ENCODE results near the gene EPO.

EPO gene

DNA sequence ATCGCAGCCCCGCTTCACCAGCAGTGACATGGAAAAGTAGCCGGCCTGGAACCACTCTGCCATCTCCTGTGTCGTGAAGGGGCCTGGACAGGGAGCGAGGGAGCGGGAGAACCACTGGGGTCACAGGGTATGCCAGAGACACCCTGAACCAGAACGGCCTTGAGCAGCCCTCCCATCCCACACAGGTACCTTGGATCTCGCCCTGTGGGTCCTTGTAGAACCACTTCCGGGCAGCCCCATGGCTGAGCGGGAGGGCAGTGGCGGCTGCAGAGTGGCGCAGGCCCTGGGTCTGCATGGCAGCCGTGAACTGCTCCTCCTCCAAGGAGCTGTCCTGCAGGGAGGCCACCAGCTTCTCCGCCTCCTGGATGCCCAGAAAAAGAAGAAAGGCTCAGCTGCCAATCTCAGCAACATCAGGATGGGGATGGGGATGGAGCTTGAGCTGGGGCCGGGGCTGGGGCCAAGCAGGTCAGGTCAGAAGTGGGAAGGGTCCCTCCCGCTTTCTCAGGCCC, 35.7 kb upstream of the EPO start:
- H3K4me3 ChIP-seq (ENCODE audit: low read depth, low read length) = no peak overlapping the region
- TF ChIP-seq, protein P1, sequence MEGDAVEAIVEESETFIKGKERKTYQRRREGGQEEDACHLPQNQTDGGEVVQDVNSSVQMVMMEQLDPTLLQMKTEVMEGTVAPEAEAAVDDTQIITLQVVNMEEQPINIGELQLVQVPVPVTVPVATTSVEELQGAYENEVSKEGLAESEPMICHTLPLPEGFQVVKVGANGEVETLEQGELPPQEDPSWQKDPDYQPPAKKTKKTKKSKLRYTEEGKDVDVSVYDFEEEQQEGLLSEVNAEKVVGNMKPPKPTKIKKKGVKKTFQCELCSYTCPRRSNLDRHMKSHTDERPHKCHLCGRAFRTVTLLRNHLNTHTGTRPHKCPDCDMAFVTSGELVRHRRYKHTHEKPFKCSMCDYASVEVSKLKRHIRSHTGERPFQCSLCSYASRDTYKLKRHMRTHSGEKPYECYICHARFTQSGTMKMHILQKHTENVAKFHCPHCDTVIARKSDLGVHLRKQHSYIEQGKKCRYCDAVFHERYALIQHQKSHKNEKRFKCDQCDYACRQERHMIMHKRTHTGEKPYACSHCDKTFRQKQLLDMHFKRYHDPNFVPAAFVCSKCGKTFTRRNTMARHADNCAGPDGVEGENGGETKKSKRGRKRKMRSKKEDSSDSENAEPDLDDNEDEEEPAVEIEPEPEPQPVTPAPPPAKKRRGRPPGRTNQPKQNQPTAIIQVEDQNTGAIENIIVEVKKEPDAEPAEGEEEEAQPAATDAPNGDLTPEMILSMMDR (IDR thresholded peaks at IDR 0.05; ENCODE audit: borderline replicate concordance, insufficient read depth, low read depth, low read length) = no peak

DNA sequence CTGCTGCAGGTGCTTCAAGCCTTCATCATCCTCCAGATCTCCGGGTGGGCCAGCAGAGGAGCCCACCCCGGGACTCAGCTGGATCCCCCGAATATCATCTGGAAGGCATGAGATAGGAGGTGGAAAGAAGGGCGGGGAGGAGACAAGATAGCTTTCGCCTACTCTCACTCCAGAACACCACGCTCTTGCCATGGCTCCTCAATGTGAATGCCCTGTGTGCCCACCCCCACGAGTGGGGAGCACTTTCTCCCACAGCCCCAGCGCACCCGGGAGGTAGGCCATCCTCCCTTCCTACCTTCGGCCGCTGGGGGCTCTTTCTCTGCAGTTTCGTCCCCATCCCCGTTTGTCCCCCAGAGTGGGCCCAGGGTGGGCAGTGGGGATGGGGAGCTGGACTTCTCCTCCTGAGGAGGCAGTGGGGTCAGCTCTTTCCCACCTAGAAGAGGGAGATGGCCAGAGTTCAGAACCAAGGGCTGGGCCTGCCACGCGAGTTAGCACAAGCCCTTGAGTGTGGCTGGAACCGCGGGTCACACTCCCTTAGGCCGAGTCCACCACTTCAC, 35.1 kb upstream of the EPO start:
- TF ChIP-seq, protein P1 (IDR thresholded peaks at IDR 0.05; ENCODE audit: borderline replicate concordance, insufficient read depth, low read depth, low read length) = no peak

DNA sequence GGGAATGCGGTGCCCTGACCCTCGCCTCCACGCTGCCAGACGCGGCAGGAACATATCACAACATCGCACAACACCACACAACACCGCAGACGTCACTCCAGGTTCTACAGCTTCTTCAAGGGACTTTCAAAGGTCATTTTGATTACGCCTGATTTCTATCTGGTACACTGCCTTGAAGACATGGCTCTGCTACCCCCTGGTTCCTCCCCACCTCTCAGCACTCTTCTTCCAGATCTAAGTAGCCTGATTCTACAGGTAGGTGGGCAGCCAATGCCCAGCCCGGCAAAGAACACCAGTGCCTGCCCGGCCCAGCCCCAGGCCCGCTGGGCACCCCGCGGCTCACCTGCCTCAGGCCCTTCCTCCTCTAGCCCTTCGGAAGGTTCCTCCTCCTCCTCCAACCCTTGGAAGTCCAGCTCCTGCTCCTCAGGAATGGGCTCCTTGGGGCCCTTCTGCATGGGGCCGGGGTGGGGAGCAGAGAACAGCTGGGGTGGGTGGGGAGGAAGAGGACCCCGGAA, 34.6 kb upstream of the EPO start:
- TF ChIP-seq, protein P1 (IDR thresholded peaks at IDR 0.05; ENCODE audit: borderline replicate concordance, insufficient read depth, low read depth, low read length) = no peak
- no peak overlapping the region for H3K4me3 ChIP-seq (ENCODE audit: low read depth, low read length)

More for the DNA sequence above, 35.1 kb upstream of the EPO start:
- H3K4me3 ChIP-seq (ENCODE audit: low read depth, low read length) = no peak overlapping the region

DNA sequence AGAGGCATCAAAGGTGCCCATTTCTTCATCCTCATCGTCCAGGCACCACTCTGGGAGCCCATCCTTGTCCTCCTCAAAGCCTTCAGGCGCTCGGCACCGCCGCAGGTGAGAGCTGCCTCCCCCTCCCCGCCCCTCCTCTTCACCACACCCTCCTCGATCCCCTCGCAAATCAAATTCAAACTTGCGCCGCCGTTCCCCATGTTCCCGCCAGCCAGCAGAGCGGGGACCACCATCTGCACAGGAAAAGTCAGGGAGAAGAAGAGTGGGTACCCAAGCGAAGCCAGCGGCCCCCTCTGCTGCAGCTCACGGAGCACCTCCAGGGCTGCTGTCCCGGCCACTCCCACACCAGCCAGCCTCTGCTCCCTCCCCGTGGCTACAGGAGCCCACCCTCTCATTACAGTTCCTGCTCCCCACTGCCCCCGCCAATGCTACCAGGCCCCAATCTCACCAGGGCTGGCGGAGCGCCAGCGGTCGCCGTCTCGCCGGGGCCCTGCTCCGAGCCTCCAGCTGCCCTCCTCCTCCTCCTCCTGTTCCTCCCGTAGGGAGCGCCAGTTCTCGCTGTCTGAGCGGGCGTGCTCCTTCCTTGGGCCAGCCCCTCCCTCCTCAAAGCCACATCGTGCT, 34.0 kb upstream of the EPO start:
- TF ChIP-seq, protein P1 (IDR thresholded peaks at IDR 0.05; ENCODE audit: borderline replicate concordance, insufficient read depth, low read depth, low read length) = no peak
- H3K4me3 ChIP-seq (ENCODE audit: low read depth, low read length) = no peak overlapping the region

DNA sequence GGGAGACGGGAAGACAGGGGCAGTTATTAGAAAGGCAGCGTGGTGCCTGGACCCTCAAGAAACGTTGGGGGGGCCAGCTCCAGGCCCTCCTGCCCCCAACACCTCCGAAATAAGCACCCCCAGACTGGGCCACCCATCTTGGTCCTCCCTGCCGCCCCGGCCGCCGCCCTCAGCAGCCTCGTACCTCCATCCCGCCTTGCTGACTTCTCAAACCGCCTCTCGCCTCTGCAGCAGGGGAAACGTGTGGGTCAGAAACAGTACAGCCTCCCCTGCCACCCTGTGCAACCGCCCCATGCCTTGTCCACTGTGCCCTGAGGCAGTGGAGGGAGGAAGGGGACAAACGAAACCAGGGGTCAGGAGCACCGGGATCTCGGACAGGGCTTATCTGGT, 33.5 kb upstream of the EPO start:
- TF ChIP-seq, protein P1 (IDR thresholded peaks at IDR 0.05; ENCODE audit: borderline replicate concordance, insufficient read depth, low read depth, low read length) = no peak
- no peak overlapping the region for H3K4me3 ChIP-seq (ENCODE audit: low read depth, low read length)

DNA sequence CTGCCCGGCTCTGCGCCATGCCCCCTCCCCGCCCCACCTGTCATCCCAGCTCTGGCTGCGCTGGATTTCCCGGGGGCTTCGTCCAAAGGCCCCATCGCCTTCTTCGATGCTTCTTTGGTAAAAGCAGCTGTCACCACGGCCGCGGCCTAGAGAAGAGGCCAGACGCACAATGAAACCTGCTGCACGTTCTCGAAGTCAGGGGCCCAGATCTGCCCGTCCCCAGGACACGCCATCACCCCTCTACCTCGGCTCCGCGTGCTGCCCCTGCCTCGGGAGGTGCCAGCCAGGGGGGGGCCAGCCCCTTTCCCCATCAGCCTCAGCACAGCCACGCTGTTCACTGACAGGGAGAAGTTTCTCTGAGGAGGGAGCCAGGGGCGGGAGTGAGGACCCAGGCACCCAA, 33.0 kb upstream of the EPO start:
- H3K4me3 ChIP-seq (ENCODE audit: low read depth, low read length) = no peak overlapping the region
- TF ChIP-seq, protein P1 (IDR thresholded peaks at IDR 0.05; ENCODE audit: borderline replicate concordance, insufficient read depth, low read depth, low read length) = no peak
